HepG2 (cell line): ENCODE results near the gene TBX10. TPM values are rescaled to one million over a fixed set of nuclear protein-coding genes. Genes with fewer than 3 reads are reported as not detected.

Experiments
- ETS1 ChIP-seq: sonication (generic); formaldehyde crosslinking; IDR thresholded peaks from 2 replicates; pipeline ENCODE4 v1.4.0; 2020; ENCODE audit warnings: missing genetic modification reagents
- FOSL2 ChIP-seq: sonication (generic); formaldehyde crosslinking; IDR thresholded peaks from 2 replicates; pipeline ENCODE4 v1.4.0; 2020; ENCODE audit warnings: missing genetic modification reagents
- HIVEP1 ChIP-seq: sonication (generic); formaldehyde crosslinking; IDR thresholded peaks from 2 replicates; pipeline ENCODE4 v1.4.0; 2020; ENCODE audit warnings: mild to moderate bottlenecking, missing genetic modification reagents
- KDM3A ChIP-seq: IDR thresholded peaks from 2 replicates; pipeline ENCODE4 v1.6.1; 2018; ENCODE audit warnings: low read depth, missing compliant biosample characterization
- MED8 ChIP-seq: sonication (generic); formaldehyde crosslinking; IDR thresholded peaks from 2 replicates; pipeline ENCODE4 v1.8.1; 2023; ENCODE audit warnings: mild to moderate bottlenecking, missing genetic modification reagents; ENCODE audit not compliant: insufficient replicate concordance
- MTA3 ChIP-seq: sonication (generic); formaldehyde crosslinking; IDR thresholded peaks from 2 replicates; pipeline ENCODE4 v1.4.0; 2020; ENCODE audit warnings: missing genetic modification reagents
- MYC ChIP-seq: sonication (generic); formaldehyde crosslinking; IDR thresholded peaks from 2 replicates; pipeline ENCODE4 v1.9.0; 2021; ENCODE audit warnings: missing genetic modification reagents, borderline replicate concordance
- NFIC ChIP-seq: IDR thresholded peaks from 2 replicates; pipeline ENCODE4 v1.6.1; 2012; ENCODE audit warnings: mild to moderate bottlenecking, low read length, inconsistent platforms
- POLR2G ChIP-seq: fragments of 200-400 bp; formaldehyde crosslinking; IDR thresholded peaks from 2 replicates; pipeline ENCODE4 v1.6.1; 2018; ENCODE audit warnings: mild to moderate bottlenecking, low read depth, low read length, moderate library complexity
- RBM22 ChIP-seq: fragments of 200-400 bp; formaldehyde crosslinking; optimal IDR thresholded peaks from 2 replicates; pipeline ENCODE3; 2017; ENCODE audit warnings: mild to moderate bottlenecking, low read length, moderate library complexity
- RFX3 ChIP-seq: IDR thresholded peaks from 2 replicates; pipeline ENCODE4 v1.6.1; 2016; ENCODE audit warnings: missing biosample characterization, missing genetic modification reagents
- RFX5 ChIP-seq: IDR thresholded peaks from 2 replicates; pipeline ENCODE4 v1.6.1; 2011; ENCODE audit warnings: low read depth, low read length, improper control_type of control experiment
- SETDB1 ChIP-seq: sonication (generic); formaldehyde crosslinking; IDR thresholded peaks from 2 replicates; pipeline ENCODE4 v1.5.1; 2020; ENCODE audit warnings: missing genetic modification reagents, mild to moderate bottlenecking, borderline replicate concordance
- STAT5B ChIP-seq: sonication (generic); formaldehyde crosslinking; IDR thresholded peaks from 2 replicates; pipeline ENCODE4 v1.4.0; 2020; ENCODE audit warnings: missing genetic modification reagents
- ZFAT ChIP-seq: sonication (generic); formaldehyde crosslinking; conservative IDR thresholded peaks from 2 replicates; pipeline ENCODE4 v1.8.1; 2023; ENCODE audit warnings: missing genetic modification reagents, inconsistent platforms
- ZFY ChIP-seq: sonication (generic); formaldehyde crosslinking; IDR thresholded peaks from 2 replicates; pipeline ENCODE4 v1.4.0; 2020; ENCODE audit warnings: missing genetic modification reagents
- ZNF737 ChIP-seq: sonication (generic); formaldehyde crosslinking; IDR thresholded peaks from 2 replicates; pipeline ENCODE4 v1.5.0; 2020; ENCODE audit warnings: missing genetic modification reagents, mild to moderate bottlenecking, borderline replicate concordance
- ZNF883 ChIP-seq: sonication (generic); formaldehyde crosslinking; IDR thresholded peaks from 2 replicates; pipeline ENCODE4 v1.5.1; 2020; ENCODE audit warnings: mild to moderate bottlenecking, missing genetic modification reagents; ENCODE audit errors: not compliant biosample characterization
- ZSCAN31 ChIP-seq: sonication (generic); formaldehyde crosslinking; IDR thresholded peaks from 2 replicates; pipeline ENCODE4 v1.5.0; 2020; ENCODE audit warnings: low read depth, mild to moderate bottlenecking, missing genetic modification reagents
- polyA plus RNA-seq, 8 experiments: library from polyadenylated mRNA; depleted of rRNA in 3 of 8; stranded (reverse) in 7 of 8; unstranded in 1 of 8; fragments of >200 nt; fragmentation: Illumina TruSeq in 4 of 8; extraction: Trizol in 4 of 8; gene quantifications; 2 replicates each; pipeline versions ENCODE4 v1.2.1 to v1.2.3, GENCODE V29; 2011 to 2016; ENCODE audit warnings: low read depth in 4 of 8, missing spikeins in 1 of 8, mixed read lengths in 1 of 8; ENCODE audit not compliant: insufficient read depth in 1 of 8
- total RNA-seq, 5 experiments: library from RNA; depleted of rRNA; stranded (reverse); fragments of >200 nt; fragmentation: Illumina TruSeq; extraction: Trizol; gene quantifications; 2 replicates each; pipeline ENCODE4 v1.2.3, GENCODE V29; 2016; ENCODE audit warnings: low read depth in 1 of 5
- TF ChIP-seq, protein P1 (sequence below), 2 experiments: fragments of 450-650 bp in 1 of 2; sonication (generic) in 1 of 2; formaldehyde crosslinking in 1 of 2; IDR thresholded peaks; 2 replicates each; pipeline versions ENCODE4 v1.6.1 to v1.8.0; 2016 to 2022; ENCODE audit warnings: antibody characterized with exemption in 1 of 2, mild to moderate bottlenecking in 1 of 2, missing genetic modification reagents in 1 of 2

Gene TBX10
- total and polyA plus RNA-seq, 2 of the 13 experiments (the other 11 are each of a cell fraction or from before 2014, with no cell fraction given): 0.27 to 1.7 TPM

DNA sequence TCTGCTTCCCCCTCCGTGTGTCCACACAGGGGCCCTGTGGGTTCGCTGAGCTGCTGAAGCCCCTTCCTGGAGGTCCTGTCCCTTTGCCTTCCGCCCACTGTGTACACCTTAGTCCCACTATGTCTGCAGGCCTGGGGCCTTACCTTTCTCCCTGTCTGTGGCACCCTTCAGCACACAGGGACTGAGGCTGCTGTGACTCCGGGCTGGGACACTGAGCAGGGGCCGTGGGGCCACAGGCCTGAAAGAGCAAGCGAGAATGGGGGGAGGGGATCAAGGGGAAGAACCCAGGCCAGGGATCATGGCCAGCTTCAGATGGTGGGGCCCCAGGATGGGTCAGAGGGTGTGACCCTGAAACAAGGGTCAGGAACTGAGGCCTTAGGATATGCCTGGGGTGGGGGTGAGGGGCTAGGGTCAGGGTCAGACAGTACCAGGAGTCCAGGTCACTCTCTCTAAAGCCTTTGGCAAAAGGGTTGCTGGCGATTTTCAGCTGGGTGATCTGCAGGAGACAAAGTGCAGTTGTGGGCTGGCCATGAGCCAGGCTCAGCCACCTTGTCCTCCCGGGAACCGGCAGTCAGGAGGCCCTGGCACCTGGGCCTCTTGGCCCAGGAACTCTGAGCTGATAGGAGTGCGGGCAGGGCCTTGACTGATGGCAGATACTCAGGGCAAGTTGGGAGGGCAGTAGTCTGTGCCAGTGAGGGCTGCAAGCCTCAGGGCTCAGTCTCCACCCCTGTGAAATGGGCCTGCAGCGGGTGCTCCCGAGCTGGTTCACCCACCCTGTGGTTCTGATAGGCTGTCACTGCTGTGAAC lies 7.2 kb downstream of the TBX10 start (continued):
- TF ChIP-seq, protein P1, sequence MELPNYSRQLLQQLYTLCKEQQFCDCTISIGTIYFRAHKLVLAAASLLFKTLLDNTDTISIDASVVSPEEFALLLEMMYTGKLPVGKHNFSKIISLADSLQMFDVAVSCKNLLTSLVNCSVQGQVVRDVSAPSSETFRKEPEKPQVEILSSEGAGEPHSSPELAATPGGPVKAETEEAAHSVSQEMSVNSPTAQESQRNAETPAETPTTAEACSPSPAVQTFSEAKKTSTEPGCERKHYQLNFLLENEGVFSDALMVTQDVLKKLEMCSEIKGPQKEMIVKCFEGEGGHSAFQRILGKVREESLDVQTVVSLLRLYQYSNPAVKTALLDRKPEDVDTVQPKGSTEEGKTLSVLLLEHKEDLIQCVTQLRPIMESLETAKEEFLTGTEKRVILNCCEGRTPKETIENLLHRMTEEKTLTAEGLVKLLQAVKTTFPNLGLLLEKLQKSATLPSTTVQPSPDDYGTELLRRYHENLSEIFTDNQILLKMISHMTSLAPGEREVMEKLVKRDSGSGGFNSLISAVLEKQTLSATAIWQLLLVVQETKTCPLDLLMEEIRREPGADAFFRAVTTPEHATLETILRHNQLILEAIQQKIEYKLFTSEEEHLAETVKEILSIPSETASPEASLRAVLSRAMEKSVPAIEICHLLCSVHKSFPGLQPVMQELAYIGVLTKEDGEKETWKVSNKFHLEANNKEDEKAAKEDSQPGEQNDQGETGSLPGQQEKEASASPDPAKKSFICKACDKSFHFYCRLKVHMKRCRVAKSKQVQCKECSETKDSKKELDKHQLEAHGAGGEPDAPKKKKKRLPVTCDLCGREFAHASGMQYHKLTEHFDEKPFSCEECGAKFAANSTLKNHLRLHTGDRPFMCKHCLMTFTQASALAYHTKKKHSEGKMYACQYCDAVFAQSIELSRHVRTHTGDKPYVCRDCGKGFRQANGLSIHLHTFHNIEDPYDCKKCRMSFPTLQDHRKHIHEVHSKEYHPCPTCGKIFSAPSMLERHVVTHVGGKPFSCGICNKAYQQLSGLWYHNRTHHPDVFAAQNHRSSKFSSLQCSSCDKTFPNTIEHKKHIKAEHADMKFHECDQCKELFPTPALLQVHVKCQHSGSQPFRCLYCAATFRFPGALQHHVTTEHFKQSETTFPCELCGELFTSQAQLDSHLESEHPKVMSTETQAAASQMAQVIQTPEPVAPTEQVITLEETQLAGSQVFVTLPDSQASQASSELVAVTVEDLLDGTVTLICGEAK (IDR thresholded peaks at IDR 0.05): no peak
- TF ChIP-seq, protein P1 (CRISPR knock-in tag; IDR thresholded peaks at IDR 0.05): 0 out of 2 replicates have a peak, but pooled peaks have one; percentile 35
- TF ChIP-seq ZNF737: no peak
- peak; percentile 80; the same call in 1 of the 2 replicates for TF ChIP-seq NFIC
- TF ChIP-seq ZSCAN31 (CRISPR knock-in tag): 0 out of 2 replicates have a peak, but pooled peaks have one; percentile 28
- no peak for TF ChIP-seq SETDB1 (CRISPR knock-in tag)
- TF ChIP-seq MTA3 (CRISPR knock-in tag): no peak
- no peak for TF ChIP-seq ETS1 (CRISPR knock-in tag)
- peak; percentile 13; the same call in 1 of the 2 replicates for TF ChIP-seq MYC (CRISPR knock-in tag)
- TF ChIP-seq FOSL2 (CRISPR knock-in tag): no peak; the same call in 1 of the 2 replicates
- TF ChIP-seq ZNF883 (CRISPR knock-in tag): no peak
- peak; percentile 45; the same call in 1 of the 2 replicates for TF ChIP-seq RFX5
- TF ChIP-seq ZFY (CRISPR knock-in tag): peak; percentile 52
- TF ChIP-seq KDM3A: peak; percentile 64; the same call in 1 of the 2 replicates
- no peak for TF ChIP-seq RFX3
- TF ChIP-seq ZFAT (CRISPR knock-in tag): no peak
- TF ChIP-seq RBM22: no peak
- no peak for TF ChIP-seq HIVEP1 (CRISPR knock-in tag)
- no peak; the same call in 1 of the 2 replicates for TF ChIP-seq POLR2G
- peak; percentile 11; the same call in 1 of the 2 replicates for TF ChIP-seq STAT5B
- TF ChIP-seq MED8: no peak
